Superior temporal gyrus (tissue), 1 donor: ENCODE measurements around the gene POLN.
"Not testable (repeated sequence)": the region's sequence is repeated elsewhere in the genome, so short reads cannot be mapped to it uniquely, and the experiment has no call there.

ENCODE experiments used
- DNase-seq: peaks from one replicate; pipeline ENCODE4 v3.0.0-alpha.2; 2016; ENCODE audit errors: extremely low spot score

POLN gene

GRCh38 chr4:2166253-2166652, 75.7 kb downstream of the POLN start:
- DNase-seq, result no peak

- no peak for DNase-seq
Measured at GRCh38 chr4:2165391-2165790, 76.5 kb downstream of the POLN start.

- no peak for DNase-seq
Measured at GRCh38 chr4:2163311-2163821, 78.6 kb downstream of the POLN start.

DNA sequence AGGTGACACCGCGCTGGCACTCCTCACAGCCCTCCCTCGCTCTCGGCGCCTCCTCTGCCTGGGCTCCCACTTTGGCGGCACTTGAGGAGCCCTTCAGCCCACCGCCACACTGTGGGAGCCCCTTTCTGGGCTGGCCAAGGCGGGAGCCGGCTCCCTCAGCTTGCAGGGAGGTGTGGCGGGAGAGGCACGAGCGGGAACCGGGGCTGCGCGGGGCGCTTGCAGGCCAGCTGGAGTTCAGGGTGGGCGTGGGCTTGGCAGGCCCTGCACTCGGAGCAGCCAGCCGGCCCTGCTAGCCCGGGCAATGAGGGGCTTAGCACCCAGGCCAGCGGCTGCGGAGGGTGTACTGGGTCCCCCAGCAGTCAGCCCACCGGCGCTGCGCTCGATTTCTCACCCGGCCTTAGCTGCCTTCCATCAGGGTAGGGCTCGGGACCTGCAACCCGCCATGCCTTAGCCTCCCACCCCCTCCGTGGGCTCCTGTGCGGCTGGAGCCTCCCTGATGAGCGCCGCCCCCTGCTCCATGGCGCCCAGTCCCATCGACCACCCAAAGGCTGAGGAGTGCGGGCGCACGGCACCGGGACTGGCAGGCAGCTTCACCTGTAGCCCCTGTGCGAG, 80.7 kb downstream of the POLN start:
- not testable (repeated sequence) for DNase-seq

- DNase-seq, result no peak
Measured at GRCh38 chr4:2159931-2160330, 82.0 kb downstream of the POLN start.

- DNase-seq, result no peak
Measured at GRCh38 chr4:2155246-2155645, 86.7 kb downstream of the POLN start.

DNA sequence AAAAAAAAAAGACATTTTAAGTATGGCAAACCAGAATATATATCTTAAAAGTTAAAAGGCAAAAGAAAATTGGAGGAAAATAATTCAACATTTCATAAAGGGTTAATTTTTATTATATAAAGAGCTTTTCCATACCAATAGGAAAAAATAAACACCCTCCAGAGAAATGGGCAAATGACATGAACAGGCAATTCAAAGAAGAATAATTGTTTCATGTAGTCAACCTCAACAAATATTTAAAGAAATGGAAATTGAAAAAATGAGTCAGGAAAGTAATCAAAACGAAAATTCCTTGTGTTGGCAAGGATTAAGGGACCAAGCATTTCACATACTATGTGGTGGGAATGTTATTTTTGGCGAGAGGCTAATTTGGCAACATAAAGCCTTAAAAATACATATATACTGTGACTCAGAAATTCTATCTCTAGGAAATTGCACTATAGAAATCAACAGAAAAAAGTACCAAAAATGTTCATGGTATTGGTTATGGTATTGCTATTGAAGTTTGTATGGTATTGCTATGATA, 87.6 kb downstream of the POLN start:
- no peak for DNase-seq

DNA sequence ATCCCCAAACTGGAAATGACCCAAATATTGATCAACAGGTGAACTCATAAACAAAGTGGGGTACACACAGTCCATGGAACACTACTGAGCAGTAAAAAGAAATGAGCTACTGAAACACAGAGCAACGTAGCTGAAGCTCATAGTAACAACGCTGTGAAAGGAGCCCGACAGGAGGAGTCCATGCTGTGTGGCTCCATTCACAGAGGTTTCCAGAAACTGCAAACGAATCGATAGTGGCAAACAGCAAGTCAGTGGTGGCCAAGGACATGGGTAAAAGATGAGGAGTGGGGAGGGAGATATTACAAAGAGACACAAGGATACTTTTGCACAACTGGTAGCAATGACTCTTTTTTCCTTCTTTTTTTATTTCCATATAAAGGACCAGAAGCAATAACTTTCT, 90.4 kb downstream of the POLN start:
- no peak for DNase-seq

- no peak for DNase-seq
Measured at GRCh38 chr4:2150076-2150475, 91.8 kb downstream of the POLN start.

- DNase-seq, result peak; percentile 55
Measured at GRCh38 chr4:2142630-2143427, 99.1 kb downstream of the POLN start.

- DNase-seq, result peak; percentile 81
Measured at GRCh38 chr4:2141762-2142451, 100.0 kb downstream of the POLN start.

- no peak for DNase-seq
Measured at GRCh38 chr4:2141022-2141761, 100.7 kb downstream of the POLN start.

DNA sequence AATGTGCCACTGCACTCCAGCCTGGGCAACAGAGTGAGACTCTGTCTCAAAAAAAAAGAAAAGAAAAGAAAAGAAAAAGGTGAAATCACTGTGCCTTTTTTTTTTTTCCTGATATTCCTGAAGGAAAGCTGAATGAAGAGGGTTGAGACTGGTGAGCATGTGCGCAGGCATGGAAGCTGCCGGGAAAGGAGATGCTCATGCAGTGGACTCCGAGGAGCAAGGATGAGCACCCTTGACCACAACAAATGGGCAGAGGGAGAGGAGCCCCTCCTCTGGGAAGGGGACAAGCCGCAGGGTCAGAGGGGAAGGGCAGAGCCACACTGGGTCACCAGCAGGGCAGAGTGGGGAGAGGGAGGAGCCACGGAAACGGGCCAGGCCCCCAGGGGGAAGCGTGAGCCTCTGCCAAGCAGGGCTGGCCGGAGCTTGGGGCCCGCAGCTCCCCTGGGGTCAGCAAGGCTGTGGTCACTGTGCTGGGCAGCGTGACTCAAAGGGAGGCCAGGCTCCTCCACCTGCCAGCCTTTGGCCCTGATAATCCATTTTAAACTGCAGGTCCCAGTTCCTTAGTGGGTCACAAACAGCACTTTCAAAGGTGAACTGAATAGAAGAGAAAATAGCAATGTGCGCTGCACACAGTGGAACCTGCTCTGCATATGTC, 102.9 kb downstream of the POLN start:
- no peak for DNase-seq

- DNase-seq, result no peak
Measured at GRCh38 chr4:2136726-2137125, 105.2 kb downstream of the POLN start.

- no peak for DNase-seq
Measured at GRCh38 chr4:2135083-2135482, 106.8 kb downstream of the POLN start.

GRCh38 chr4:2132438-2132837, 109.5 kb downstream of the POLN start:
- DNase-seq, result no peak

GRCh38 chr4:2127609-2128332, 114.2 kb downstream of the POLN start:
- DNase-seq, result no peak

GRCh38 chr4:2126309-2127043, 115.4 kb downstream of the POLN start:
- no peak for DNase-seq

- DNase-seq, result no peak
Measured at GRCh38 chr4:2125831-2126230, 116.1 kb downstream of the POLN start.

GRCh38 chr4:2125023-2125422, 116.9 kb downstream of the POLN start:
- DNase-seq, result no peak
